CD4-positive, alpha-beta T cell treated with Interleukin-15 for 1 hour (primary cell): ENCODE results near the gene SPATS2L.

Experiments
- DNase-seq: peaks from one replicate; pipeline ENCODE4 v3.0.0-alpha.2; 2020

SPATS2L gene

DNA sequence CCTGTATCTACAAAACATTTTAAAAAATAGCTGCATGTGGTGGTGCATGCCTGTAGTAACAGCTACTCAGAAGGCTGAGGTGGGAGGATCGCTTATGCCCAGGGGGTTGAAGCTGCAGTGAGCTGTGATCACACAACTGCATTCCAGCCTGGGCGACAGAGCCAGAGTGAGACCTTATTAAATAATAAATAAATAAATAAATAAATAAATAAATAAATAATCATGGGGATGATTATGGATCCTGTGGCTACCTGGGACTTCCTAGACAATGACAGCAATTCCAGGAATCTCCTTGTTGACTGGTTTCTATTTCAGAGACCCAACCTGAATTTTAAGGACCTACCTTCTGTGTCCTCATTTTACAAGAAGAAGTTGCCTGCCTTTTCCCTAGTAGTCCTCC is 111.9 kb downstream of the SPATS2L start:
- DNase-seq, result no peak

DNA sequence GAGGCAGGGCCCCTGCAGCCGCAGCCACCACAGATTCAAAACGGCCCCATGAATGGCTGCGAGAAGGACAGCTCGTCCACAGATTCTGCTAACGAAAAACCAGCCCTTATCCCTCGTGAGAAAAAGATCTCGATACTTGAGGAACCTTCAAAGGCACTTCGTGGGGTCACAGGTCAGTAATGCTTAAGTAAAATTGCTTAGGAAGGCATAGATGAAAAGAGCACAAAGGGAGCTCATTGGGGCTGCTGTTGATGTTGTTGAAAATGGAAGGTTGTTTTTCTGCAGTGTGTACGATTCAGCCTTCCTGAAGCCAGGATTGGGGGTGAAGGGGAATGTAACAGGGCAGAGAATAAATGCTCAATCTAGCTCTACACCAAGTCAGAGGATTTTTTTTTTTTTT is 112.8 kb downstream of the SPATS2L start:
- DNase-seq, result no peak

DNA sequence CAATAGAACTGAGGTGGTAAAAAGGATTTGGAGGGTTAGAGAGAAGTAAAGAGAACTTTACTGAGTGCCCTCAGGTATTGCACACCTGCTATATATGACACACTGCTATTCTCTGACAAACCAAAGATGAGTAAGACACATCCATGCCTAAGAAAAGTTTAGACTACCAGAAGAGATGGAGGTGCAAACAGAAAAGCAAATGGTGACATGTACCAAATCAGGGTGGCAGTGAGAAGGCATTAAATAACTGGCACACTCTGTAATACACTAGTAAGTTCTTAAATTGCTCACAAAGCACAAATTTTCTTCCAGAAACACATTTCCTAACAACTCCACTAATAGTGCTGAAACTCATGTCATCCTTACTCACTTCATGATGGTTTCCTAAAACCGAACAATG is 114.8 kb downstream of the SPATS2L start:
- DNase-seq, result no peak

DNA sequence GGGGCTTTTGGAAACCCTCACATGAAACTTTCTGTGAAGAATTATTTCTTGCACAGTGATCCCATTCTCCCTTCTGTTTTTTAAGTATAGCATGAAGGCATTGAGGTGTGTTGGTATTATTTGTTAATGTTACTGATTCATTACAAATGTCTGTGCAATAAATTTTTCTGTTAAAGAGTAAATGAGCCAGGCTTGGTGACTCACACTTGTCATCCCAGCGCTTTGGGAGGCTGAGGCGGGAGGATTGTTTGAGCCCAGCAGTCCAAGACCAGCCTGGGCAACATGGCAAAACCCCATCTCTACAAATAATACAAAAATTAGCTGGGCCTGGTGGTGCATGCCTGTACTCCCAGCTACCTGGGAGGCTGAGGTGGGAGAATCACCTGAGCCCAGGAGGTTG is 115.6 kb downstream of the SPATS2L start:
- no peak for DNase-seq

DNA sequence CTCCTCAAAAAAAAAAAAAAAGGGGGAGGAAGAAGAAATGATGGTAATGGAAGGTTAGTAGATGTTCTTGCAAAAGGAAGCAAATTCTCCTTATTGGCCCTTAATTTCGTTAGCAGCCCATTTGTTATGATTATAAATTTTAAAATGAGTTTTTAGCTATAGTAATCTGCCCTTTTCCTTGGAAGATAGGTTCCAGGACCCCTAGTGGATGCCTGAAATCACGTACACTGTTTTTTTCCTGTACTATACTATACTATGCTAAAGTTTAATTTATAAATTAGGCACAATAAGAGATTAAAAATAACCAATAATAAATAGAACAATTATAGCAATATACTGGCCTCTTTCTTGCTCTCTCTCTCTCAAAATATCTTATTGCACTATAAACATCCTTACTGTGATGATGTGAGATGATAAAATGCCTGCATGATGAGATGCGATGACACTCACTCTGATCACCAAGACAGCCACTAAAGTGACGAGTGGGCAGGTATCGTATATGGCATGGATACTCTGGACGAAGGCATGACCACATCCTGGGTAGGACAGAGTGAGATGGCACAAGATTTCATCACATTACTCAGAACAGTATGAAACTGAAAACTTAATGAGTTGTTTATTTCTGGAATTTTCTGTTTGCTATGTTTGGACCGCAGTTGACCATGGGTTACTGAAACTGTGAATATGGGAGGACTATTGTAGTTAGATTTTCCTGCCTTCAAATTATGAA is 116.2 kb downstream of the SPATS2L start:
- no peak for DNase-seq

DNA sequence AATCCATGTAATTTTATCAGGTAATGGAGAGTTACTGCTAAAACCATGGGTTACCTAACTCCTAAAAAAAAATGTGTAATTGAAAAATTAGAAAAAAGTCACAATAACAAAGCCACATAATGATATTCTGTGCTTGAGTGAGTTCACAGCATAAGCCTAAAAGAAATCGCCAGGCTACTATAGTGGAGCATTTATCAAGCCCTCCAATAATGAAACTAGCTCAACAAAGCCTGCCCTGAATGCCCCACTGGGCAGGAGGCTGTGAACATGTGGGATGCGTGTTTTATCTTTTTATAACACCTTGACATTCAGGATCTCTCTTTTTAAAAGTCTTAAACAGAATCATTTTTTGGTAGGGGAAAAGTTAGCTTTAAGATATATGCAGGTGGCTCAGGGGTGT is 117.0 kb downstream of the SPATS2L start:
- no peak for DNase-seq

DNA sequence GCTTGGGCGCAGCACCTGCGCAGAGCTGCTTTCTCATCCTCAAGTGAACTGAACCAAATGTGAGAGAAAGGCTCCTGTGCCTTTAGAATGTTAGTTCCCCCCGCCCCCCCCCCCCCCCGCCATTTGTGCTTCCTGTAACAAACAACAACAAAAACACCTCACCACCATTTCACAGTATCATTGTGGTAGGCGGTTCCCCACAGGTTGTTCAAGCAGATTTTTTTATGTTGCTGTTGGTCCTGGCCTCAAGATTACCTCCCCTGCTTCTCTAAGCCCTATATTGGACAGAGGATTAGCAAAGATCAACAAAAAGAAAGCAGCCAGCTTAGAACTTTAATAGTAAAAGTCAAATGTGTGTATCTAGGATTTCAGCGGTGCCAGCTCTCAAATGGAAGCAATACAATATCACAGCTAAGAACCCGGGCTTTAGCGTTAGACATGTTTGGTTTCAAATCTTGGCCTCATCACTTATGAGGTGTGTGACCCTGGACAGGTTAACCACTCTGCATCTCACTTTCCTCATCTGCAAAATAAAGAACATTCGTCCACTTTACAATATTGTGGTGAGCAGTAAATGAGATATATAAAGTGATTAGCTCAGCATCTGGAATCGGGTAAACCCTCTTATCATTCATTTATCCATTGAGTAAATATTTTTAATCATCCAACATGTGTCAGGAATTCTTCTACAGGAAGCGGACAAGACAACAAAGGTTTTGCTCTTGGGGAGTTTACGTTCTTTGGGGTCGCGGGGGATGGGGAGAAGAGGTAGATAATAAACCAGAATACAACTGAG is 118.7 kb downstream of the SPATS2L start:
- DNase-seq, result no peak

DNA sequence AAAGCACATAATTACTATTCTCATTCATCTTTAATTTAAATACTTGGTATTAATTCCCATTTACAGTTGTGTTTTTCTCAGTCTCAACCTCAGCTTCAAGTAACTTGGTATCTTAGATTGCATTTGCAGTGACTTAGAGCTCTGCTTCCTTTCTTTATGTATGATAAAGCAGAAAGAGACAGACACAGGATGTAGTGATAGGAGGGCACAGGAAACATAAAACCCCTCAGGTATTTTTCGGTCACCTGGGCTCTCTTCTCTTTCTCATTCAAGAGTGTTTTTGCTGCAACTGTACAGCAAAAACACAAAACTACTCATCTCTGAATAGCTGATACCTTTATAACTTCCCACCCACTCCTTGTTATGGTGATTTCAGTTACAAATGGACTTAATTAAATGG is 120.3 kb downstream of the SPATS2L start:
- DNase-seq, result no peak

DNA sequence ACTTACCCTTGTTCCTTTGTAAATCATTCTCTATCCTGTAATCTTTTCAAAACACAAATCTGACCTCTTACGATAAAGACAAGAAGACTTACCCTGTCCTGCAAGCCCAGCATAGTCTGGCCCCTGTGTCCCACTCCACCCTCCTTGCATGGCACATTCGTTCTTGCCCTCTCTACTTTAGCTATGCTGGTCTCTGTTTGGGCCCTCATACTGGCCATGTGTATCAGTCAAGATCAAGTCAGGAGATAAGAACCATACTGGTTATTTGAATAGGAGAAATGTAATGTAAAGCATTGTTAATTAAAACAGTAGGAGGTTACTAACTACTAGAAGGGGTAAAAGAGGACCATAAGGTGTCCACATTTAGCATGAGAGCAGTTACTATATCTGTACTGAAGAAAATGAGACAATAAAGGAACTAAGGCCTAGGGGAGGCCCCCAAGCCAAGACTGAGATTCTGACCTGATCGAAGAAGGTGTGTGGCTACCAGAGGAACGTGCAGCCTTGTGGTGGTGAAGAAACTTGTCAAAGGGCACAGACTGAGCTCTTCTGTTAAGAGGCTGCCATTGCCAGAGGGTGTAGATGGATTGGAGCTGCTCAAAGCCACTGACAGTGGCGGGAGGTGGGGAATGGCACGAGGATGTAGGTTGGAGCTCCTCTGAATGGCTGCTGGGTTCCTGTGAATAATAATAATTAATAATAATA is 122.6 kb downstream of the SPATS2L start:
- DNase-seq, result no peak

DNA sequence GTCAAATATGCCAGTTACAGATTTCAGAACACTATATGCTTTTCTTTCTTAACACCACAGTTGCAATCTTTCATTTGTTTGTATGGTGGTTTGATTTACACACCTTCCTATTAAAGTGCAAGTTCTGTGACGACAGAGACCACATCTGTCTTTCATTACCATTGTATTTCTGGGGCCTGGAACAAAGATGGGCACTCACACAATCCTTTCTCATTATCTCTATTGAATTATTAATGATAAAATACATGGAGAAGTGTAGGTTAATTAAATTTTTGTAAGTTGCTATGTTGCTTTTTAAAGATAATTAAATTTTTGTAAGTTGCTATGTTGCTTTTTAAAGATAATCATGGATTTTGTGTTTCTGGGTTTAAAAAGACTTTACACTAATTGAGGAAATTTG is 123.5 kb downstream of the SPATS2L start:
- DNase-seq, result no peak

DNA sequence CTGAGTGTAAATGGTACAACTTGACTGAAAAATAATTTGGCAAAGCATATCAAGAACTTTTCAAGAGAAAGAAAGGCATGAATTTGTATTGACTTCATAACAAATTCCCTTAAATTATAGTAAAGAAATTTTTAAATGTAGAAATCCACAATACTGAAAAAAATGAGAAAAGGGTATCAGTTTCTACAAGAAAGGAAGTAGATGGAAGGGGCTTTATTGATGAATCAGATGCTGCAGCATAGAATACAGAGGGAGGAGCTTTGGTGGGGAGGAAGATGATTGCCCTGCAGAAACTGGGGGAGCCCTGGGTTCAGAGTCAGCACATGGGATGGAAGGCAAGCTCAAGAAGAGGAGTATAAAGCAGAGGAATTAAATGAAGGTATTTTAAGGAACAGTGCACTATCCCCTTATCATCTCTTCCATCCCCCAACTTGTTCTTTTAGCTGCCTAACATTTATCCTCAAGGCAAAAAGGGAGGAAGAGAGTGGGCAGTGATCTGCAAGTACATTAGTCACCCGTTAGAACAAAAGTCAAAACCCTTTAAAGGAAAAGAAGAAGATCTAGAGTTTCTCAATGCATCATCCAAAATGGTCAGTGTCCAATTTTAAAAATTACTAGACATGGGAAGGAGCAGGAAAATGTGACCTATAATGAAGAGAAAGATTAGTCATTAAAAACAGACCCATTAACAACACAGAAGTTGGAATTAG is 125.7 kb downstream of the SPATS2L start:
- no peak for DNase-seq

DNA sequence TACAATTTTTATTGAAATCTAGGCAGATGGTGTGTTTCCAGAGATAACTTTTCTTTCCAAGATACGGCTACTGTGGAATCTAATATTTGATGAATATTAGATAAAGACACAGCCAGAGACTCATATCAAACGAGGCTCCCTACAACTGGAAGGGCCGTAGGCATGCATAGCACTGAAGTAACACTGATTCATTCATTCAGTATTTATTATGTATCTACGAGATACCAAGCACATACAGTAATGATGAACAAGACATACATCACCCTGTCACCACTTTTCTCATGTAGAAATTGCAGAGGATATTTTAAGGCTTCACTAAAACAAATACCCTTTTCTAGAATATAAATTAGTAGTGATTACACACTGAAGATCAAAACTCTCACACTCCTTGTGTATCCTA is 128.9 kb downstream of the SPATS2L start:
- DNase-seq, result no peak

DNA sequence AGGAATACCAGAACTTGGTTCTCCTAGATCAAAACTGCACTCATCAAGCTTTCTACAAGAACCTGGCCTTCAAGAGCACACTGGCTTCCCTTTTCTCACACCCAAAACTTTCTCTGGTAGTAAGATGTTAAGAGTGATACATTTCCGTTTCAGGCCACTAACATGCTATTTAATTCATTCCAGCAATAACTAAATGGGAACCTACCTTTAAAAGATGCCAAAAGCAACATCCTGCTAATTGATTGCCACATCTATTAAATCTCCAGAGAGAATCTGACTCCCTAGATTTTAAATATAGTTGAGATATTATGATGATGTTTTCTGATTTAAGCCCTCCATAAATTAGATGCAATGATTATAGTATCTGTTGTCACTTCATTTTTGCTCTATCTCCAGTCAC is 131.8 kb downstream of the SPATS2L start:
- no peak for DNase-seq

DNA sequence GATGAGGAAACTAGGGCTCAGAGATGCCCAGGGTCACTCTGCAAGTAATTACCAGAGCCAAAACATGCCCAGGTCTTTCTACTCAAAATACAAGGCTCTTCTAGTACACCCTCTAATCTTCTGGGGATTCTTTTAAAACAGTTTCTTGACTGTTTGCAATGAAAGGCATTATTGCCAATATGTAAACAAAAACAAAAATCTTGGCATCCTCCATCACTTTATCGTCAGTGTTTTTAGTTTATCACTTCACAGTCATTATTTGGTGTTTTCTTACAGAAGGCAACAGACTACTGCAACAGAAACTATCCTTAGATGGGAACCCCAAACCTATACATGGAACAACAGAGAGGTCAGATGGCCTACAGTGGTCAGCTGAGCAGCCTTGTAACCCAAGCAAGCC is 132.4 kb downstream of the SPATS2L start:
- DNase-seq, result no peak

DNA sequence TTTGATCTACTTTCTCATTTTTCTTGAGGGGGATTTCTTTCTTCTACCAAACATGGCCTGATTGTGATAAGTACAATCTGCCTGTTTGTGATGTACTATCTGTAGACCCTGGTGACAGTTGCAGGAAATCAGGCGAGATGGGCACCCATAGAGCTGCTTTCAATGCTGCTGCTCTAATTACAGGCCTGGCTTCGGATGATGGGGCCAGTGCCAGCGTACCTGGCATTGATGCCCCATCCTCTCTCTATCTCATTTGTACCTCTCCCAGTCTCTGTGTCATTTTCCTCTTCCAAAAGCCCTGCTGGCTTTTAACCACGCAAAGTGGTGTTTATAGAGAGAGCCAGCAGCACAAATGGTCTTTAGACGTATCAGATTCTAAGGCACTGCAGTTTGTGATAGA is 133.5 kb downstream of the SPATS2L start:
- no peak for DNase-seq

DNA sequence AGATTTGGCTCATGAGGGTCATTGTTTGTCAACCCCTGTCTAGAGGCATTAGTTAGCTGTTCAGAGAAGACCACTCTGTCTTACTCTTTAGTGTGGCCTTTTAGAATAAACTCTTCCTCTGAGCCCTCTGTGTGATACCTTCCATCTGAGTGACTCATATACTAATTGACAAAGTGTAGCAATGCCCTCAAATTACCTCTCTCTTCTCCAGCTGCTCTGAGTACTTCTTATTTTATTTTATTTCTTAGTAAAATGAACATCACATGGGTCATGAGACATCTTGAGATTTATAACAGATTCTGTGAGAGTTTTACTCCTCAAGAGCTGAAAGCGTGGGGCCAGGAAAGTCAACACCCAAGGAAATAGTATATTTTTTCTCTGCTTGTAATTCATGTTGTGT is 136.0 kb downstream of the SPATS2L start:
- no peak for DNase-seq

DNA sequence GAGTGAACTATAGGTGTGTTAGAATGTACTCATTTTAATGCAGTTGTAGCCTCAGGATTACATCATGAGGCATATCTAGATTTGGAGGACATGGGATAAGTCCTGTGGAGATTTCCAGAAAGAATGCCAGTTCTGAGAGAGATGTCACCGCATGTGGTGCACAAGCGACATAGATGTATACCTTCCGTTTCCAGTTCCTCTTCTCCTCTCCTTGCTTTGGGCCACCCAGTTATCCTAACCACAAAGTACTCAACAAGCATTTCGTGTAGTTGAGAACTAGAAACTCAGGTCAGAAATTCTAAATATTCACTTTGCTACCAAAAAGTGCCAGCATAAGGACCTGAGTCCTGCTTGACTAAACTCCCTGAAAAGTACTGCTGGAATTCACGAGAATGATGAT is 136.9 kb downstream of the SPATS2L start:
- DNase-seq, result no peak

DNA sequence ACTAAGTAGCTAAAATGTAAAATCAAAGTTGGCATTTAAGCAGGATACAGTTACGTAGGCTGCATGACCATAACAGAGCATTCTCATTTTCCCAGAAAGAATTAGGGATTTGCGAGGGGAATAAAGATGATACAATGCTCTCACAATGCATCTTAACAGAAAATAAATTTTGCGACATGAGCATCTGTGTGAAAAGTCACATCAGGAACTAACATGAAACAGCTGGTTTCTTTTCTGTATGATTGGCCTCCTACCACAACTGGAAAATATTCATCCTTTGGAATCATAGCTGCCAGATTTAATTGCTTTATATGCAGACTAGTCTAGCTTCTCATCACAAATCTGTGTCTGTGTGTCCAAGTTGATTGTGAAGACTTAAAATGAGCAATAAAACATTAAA is 137.4 kb downstream of the SPATS2L start:
- no peak for DNase-seq

DNA sequence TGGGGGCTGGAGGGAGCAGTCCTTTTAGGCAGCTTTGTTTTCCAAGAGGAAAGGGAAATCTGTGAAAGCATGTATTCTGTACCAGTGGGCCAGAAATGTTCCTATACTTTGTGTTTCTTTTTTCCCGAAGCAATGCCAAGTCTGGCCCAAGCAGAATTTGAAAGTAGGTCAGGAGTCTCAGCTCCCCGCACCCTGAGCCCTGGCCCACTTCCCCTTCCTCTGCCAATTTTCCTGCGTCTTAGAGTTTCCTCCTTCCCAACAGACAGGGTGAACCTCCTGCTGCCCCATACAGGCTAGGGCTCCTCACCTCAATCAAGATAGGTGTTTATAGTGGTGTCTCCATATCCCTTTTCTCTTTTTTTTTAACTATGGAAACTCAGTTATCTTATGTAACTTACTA is 138.0 kb downstream of the SPATS2L start:
- no peak for DNase-seq

DNA sequence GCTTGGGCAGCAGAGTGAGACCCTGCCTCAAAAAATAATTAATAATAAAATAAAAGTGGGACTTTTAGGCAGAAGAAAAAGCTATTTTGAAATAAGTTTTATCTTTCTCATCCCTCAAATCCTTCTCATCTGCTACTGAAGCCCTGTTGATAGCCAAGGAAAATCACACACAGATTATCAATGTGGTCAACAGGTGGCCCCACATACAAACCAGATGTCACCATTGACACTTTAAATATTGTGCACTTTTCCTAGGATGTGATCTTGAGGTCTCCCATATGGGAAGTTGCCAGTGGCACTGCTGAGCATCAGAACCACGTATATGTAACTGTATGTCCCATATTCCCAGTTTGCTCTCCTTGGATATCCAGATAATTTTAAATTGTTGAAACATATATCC is 138.8 kb downstream of the SPATS2L start:
- DNase-seq, result no peak

DNA sequence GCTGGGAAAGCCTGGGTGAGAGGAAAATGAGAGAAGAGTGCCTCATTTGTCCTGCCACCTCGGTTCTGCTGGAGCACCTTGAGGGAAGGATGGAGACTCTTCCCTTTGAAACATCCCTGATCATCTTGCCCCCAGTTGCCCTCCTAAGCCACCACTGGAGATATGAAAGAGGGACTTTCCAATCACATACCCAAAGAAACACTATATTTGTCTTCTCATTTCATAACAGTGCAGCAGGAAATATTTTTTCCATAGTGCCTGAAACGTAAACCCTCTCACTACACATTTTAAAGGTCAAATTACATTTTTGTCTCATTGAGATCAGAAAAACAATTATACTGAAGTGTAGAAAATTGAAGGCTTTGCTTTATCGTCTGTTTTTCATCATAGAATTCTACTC is 140.1 kb downstream of the SPATS2L start:
- no peak for DNase-seq

DNA sequence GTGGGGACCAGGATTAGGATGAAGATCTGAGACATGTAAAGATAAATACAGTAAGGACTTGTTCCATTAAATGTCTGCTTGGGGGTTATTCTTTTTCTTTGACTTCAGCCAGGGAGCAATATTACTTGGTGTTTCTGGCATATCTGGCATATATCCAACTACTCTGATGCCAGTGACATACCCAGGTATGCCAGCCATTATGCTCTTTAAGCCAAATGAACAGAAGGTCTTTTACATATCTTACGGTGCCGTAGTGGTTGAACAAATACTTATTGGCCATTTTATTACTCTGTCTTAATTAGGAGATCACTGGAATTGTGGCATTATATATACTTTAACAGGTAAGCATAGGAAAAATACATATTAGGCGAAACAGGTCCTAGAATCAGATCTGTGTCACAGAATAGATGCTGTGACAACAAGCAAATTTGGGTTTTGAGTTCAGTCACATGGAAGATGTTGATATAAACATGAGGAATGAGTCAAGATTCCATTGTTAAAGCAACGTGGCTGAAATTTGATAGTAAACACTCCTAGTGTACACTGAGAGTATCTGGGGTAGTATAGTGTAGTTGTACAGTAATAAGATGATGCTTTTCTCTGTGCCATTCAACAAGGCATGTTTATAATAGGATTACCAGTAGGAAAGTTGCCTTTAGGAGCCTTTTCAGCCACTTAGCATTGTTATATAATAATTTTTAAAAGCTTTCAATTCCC is 140.8 kb downstream of the SPATS2L start:
- DNase-seq, result no peak

DNA sequence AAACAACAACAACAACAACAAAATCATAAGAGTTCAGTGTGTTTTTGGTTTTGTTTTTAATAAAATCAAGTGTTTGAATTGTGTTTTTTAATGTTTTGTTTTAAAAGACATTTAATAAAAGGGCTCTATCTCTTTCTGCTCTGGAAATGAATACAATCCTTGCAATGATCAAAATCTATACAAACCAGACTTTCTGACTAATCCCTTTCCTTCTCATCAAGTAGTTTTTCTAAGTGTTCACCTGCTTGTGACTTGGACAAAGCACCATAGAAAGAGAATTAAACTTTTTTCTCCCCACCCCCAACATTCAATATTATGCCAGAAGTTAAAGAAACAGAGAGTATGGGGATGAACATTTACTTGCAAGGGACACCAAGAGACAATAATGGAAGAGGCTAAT is 142.0 kb downstream of the SPATS2L start:
- no peak for DNase-seq
